ENCODE results near the gene TMEM187.

TMEM187 gene

DNA sequence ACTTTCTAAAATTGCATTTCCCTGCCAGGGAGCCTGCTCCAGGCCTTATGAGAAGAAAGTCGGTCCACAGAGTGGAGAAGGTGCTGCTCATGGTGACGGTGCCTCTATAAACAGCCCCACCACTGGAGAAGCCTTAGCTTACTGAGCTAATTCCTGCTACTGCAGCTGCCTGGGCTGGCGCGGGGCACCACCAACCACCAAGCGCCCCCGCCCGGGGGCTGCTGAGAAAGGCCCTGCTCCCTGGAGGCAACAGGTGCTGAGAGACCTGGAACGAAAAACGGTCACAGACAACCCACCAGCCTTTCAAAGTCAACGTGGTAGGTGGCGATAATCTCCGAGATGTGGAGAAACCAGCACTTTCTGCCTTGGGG, 3.8 kb upstream of the TMEM187 start:
- Histone ChIP-seq H3K27ac (peak overlapping the region; percentile 99), H3K4me1 (ENCODE audit: control insufficient read depth in 1 of 2, insufficient read depth in 1 of 2, low read depth in 1 of 2, low read length in 1 of 2) (peaks cover 55 to 58% of the 10 kb centered on the region in 2 experiments), H3K4me3 (ENCODE audit: low read depth in 1 of 2, low read length in 1 of 2) (peak overlapping the region in 1 of 2 experiments; percentile 99), H3K27me3 (no peaks in the 10 kb centered on the region), H3K36me3 (no peaks in the 10 kb centered on the region), H3K9me3 (no peaks in the 10 kb centered on the region)
- TF ChIP-seq, protein P1, sequence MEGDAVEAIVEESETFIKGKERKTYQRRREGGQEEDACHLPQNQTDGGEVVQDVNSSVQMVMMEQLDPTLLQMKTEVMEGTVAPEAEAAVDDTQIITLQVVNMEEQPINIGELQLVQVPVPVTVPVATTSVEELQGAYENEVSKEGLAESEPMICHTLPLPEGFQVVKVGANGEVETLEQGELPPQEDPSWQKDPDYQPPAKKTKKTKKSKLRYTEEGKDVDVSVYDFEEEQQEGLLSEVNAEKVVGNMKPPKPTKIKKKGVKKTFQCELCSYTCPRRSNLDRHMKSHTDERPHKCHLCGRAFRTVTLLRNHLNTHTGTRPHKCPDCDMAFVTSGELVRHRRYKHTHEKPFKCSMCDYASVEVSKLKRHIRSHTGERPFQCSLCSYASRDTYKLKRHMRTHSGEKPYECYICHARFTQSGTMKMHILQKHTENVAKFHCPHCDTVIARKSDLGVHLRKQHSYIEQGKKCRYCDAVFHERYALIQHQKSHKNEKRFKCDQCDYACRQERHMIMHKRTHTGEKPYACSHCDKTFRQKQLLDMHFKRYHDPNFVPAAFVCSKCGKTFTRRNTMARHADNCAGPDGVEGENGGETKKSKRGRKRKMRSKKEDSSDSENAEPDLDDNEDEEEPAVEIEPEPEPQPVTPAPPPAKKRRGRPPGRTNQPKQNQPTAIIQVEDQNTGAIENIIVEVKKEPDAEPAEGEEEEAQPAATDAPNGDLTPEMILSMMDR (IDR thresholded peaks at IDR 0.05) = no peak

DNA sequence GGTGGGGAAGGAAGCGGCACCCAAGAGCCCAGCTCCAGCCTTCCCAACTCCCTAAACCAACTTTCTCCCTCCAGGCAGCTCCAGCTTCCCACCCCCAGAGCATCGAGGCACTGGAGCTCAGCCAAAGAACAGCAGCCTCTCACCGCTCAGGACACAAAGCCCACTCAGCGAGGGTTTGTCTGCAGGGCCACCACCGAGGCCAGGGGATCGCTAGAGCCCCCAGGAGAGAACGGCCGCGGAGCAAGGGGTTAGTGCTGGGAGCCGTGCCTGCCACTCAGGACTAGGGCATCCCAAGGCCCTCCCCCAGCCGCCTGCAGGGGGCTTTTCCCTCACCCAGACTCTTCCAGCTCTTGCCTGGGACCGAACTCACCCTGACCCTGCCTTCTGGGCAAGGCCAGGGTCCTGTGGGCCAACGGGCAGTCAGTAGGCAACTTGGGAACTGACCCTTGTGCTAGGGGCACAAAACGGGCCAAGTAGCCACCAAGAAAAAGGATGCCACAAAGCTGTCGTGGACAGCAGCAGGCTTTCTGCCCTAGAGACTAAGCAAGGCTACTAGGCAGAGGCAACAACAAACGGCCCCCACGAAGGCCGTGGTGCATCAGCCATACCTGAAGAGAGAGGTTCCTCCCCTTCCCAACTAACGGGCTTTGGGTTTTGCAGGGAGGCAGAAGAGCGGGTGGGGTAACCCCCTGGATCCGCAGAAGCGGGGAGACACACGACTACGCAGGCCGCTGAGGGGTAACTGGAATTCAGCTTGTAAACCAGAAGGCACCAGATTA, 3.2 kb upstream of the TMEM187 start:
- Histone ChIP-seq H3K27ac (peak overlapping the region; percentile 99), H3K27me3 (no peaks in the 10 kb centered on the region), H3K4me3 (ENCODE audit: low read depth in 1 of 2, low read length in 1 of 2) (peak overlapping the region; percentile 84 to 99), H3K9me3 (no peaks in the 10 kb centered on the region), H3K4me1 (ENCODE audit: control insufficient read depth in 1 of 2, insufficient read depth in 1 of 2, low read depth in 1 of 2, low read length in 1 of 2) (peaks cover 60 to 64% of the 10 kb centered on the region in 2 experiments), H3K36me3 (no peaks in the 10 kb centered on the region)
- TF ChIP-seq, protein P1 (IDR thresholded peaks at IDR 0.05) = no peak

DNA sequence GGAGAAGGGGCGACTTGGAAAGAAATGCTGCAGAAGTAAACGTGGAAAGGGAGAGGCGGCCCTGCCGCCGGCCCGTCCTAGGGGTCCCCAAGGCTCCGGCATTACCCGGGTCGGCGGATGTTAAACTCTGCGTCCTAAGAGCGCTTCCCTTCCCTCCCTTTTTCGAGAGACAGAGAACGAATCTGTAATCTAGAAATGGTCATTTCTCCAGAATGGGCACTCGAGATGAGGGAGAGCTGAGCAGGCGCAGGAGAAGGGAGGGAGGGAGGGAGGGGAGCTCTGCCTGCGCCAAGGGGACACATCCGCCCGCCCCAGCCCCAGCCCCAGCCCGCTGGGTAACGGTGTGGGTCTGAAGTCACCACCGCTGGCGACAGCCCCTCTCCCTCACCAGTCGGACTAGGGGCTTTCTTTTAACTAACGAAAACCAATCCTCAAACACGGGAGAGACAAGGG, 2.6 kb upstream of the TMEM187 start:
- H3K27ac ChIP-seq = peak overlapping the region; percentile 99
- H3K27me3 ChIP-seq = no peaks in the 10 kb centered on the region
- no peaks in the 10 kb centered on the region for H3K36me3 ChIP-seq
- peak overlapping the region; percentile 84 to 99 for H3K4me3 ChIP-seq (ENCODE audit: low read depth in 1 of 2, low read length in 1 of 2)
- no peaks in the 10 kb centered on the region for H3K9me3 ChIP-seq
- H3K4me1 ChIP-seq (ENCODE audit: control insufficient read depth in 1 of 2, insufficient read depth in 1 of 2, low read depth in 1 of 2, low read length in 1 of 2) = peaks cover 66 to 70% of the 10 kb centered on the region in 2 experiments
- TF ChIP-seq, protein P1 (IDR thresholded peaks at IDR 0.05) = no peak

DNA sequence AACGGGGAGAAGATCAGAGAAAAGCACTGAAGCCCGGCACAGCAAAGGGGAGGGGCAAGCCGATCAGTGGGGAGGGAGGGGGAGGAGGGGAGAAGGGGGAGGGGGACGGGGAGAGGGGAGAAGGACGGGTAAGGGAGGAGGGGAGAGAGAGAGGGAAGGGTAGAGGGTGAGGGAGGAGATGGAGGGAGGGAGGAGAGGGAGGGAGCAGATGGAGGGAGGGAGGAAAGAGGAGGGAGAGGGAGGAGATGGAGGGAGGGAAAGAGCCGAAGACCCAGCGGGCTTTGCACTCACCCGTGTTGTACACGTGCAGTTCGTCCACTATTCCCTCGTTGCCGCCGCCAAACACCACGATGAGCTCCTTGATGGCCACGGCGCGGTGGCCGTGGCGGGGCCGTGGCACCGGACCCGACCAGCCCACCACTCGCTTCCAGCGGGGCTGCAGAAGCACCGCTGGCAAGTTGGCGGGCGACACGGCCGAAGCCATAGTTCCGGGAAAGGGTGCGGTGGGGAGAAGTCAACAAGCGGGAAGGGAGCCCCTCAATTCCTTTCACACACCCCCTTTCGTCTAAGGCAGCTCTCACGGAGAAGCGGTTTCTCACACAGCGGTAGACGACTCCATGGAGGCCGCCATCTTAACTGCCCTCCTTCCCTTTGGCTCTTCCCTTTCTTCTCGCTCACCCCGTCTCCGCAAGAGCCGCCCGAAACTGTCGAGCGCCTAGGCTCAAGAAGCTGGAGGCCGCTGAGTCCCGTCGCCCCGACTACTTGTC, 2.0 kb upstream of the TMEM187 start:
- TF ChIP-seq, protein P1 (IDR thresholded peaks at IDR 0.05) = no peak
- Histone ChIP-seq H3K4me3 (ENCODE audit: low read depth in 1 of 2, low read length in 1 of 2) (peak overlapping the region; percentile 84 to 99), H3K36me3 (no peaks in the 10 kb centered on the region), H3K27me3 (no peaks in the 10 kb centered on the region), H3K4me1 (ENCODE audit: control insufficient read depth in 1 of 2, insufficient read depth in 1 of 2, low read depth in 1 of 2, low read length in 1 of 2) (peaks cover 66 to 73% of the 10 kb centered on the region in 2 experiments), H3K9me3 (no peaks in the 10 kb centered on the region), H3K27ac (peak overlapping the region; percentile 99)

DNA sequence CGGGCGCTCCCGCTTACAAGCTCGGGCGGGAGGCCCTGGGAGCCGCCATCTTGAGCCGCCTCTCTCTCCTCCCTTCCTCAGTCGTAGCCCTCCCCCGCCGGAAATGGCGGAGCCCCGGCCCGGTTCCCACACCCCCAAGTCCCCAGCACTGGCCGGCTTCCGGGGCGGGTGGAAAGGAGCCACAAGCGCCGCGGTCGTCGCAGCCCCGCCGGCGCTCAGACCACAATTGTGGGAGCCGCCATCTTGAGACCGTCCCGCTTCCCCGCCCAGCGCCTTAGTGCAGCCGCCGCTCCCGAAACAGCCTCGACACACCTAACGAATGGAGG, 1.5 kb upstream of the TMEM187 start:
- H3K9me3 ChIP-seq = no peaks in the 10 kb centered on the region
- TF ChIP-seq, protein P1 (IDR thresholded peaks at IDR 0.05) = peak; percentile 6
- peak overlapping the region; percentile 99 for H3K27ac ChIP-seq
- no peaks in the 10 kb centered on the region for H3K27me3 ChIP-seq
- H3K4me3 ChIP-seq (ENCODE audit: low read depth in 1 of 2, low read length in 1 of 2) = peak overlapping the region; percentile 84 to 99
- peaks cover 61 to 68% of the 10 kb centered on the region in 2 experiments for H3K4me1 ChIP-seq (ENCODE audit: control insufficient read depth in 1 of 2, insufficient read depth in 1 of 2, low read depth in 1 of 2, low read length in 1 of 2)
- no peaks in the 10 kb centered on the region for H3K36me3 ChIP-seq
